Peyer's patch (tissue), 4 donors: Measurements from ENCODE around the gene RFPL2.

Experiments used
- CTCF ChIP-seq, 6 experiments: fragments of 450-650 bp in 4 of 6; fragments of 200-600 bp in 2 of 6; sonication (generic) in 1 of 6; IDR thresholded peaks; one replicate each; pipeline ENCODE4 v1.5.1; 2017 to 2019; ENCODE audit warnings: antibody characterized with exemption in 6 of 6, mild to moderate bottlenecking in 3 of 6, moderate library complexity in 1 of 6
- POLR2A ChIP-seq, 2 donors: fragments of 450-650 bp; IDR thresholded peaks; one replicate each; pipeline ENCODE4 v1.5.1; 2017; ENCODE audit warnings: antibody characterized with exemption in 2 of 2, mild to moderate bottlenecking in 2 of 2, moderate library complexity in 2 of 2

DNA sequence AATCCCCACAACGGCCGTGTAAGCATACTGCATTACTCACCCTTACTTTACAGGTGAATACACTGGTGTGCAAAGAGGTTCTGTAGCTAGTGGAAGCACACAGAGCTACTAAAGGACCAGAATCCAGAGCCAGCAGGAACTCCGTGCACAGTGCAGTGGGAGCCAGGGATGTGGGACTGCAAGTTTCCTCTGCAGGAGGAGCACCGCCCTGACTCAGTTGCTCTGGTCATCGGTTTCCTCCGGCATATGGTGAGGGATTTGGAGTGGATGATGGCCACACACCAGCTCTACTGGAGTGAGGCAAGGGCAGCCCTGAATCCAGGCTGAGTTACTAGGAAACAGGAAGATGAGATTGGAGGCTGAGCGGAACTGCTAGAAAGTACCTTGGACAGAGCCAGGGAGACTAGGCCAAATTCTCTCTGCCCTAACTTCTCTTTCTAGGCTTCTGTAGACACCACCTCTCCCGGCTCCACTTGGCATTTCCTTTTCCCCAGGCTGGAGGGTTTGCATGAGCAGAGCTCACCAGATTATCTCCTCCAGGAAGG is 27.6 kb downstream of the RFPL2 start:
- TF ChIP-seq POLR2A (IDR thresholded peaks at IDR 0.05) (no peak), CTCF (IDR thresholded peaks at IDR 0.05) (no peak)
